GM18907 (cell line): Measurements from ENCODE around the gene PMEL.
"Not testable (repeated sequence)": the region's sequence is repeated elsewhere in the genome, so short reads cannot be mapped to it uniquely, and the experiment has no call there.

Experiments
- ATAC-seq: cut with Tn5 transposase; IDR thresholded peaks from one replicate; pipeline ENCODE4 v1.9.1; 2021; ENCODE audit warnings: mild to moderate bottlenecking, moderate library complexity; ENCODE audit not compliant: unreplicated experiment

Gene PMEL

DNA sequence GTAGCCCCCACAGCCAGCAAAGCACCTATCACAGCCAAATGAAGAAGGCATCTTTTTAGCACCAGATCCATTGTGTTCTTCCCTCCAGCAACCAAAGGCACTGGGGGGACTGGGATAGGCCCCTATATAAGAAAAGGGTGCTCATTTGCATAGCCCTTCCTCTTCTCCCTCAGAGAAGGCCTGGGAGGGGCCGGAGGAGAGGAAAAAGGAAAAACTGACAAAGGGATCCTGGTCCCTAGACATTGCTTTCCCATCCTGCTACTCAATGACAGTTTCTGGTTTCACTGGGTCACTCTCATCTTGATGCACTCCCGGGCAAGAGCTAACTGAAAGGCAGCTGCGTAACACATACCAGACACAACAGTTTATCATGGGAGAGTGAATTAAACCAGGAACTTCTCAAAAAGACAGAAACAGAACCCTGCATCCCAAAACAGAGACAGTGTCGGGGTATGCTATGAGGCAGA, at the start of gene PMEL:
Gene PMEL (minus strand): TSS at position 102 of the 467 bp plus-strand sequence. CDS start 31 bp downstream, at position 71.
- ATAC-seq, result no peak

DNA sequence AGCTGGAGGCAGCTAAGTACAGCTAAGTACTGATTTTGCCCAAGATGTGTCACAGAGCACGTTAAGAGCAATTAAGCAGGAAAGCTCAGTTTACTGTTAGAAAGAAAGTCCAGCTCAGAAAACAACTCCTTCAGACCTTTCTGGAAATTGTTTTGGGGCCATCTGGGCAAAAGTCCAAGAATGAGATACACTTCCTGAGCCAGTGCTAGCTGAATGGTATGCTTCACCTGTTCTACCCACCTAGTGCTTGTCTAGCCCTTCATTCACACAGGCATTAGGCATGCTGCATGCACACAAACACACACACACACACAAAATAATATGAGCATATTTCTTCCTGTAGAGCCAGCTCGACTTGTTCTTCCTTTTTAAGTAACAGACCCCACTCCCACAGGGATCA, 48.4 kb upstream of the PMEL start:
- ATAC-seq, result no peak

DNA sequence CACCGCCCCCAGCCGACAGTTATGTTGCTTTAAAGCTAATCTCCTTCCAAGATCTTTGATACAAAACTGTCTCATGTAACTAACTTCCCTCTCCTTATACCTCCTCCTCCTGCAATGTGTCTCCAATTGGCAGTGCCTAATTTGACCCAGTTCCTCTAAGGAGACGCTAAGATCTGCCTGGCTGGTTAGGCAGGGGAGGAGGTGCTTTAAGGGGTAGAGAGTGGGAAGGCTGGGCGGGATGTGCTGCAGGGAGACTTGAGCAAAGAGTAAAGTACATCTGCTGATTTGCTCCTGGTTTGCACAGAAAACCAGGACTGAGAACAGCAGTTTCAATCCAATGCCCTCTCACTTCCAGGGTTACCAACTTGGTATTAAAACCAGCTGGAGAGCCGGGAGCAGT, 47.6 kb upstream of the PMEL start:
- ATAC-seq, result no peak

DNA sequence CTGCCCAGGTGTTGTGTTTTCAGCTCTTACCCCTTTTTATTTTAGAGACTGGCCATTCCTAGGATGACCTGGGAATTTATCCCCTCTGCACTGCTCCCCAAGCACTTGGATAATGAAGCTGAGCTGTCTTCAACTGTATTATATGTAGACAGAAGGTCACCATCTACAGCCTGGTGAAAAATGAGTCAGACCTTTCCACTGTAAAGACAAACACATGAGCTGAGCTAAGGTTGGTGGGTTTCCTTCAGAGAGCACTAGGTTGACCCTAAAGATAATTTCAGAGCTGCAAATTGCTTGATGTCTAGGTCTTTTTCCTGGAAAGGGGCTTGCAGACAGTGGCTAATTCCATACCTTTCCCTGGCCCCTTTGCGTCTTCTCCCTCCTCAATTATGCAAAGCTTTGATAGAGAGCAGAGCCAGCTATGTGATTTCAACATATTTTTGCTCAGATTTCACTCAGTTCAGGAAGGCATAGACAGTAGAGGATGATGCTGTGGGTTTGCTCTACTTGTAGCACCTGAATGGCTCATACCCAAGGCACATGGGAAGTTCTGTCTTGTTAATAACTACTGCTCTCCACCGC, 45.8 kb upstream of the PMEL start:
- no peak for ATAC-seq

DNA sequence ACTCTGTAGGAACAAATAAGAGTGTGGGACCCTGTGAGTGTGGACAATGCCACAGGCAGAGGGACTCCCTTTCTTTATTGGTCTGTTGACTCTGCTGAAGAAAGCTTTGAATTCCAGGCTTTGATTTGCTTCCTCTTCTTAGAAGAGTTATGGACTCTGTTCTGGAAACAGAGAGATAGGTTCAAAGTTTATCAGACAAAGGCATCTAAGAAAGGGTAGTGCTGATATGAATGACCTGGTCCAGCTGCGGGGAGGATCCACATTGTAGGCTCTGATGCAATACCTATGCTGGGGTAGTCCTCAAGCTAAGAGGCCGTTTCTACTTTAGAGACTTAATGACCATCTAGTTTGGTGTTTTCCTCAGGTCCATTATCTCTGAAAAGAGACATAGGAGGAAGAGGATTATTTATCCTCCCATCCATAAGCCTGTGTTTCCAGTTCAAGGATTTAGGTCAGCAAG, 44.3 kb upstream of the PMEL start:
- ATAC-seq, result no peak

DNA sequence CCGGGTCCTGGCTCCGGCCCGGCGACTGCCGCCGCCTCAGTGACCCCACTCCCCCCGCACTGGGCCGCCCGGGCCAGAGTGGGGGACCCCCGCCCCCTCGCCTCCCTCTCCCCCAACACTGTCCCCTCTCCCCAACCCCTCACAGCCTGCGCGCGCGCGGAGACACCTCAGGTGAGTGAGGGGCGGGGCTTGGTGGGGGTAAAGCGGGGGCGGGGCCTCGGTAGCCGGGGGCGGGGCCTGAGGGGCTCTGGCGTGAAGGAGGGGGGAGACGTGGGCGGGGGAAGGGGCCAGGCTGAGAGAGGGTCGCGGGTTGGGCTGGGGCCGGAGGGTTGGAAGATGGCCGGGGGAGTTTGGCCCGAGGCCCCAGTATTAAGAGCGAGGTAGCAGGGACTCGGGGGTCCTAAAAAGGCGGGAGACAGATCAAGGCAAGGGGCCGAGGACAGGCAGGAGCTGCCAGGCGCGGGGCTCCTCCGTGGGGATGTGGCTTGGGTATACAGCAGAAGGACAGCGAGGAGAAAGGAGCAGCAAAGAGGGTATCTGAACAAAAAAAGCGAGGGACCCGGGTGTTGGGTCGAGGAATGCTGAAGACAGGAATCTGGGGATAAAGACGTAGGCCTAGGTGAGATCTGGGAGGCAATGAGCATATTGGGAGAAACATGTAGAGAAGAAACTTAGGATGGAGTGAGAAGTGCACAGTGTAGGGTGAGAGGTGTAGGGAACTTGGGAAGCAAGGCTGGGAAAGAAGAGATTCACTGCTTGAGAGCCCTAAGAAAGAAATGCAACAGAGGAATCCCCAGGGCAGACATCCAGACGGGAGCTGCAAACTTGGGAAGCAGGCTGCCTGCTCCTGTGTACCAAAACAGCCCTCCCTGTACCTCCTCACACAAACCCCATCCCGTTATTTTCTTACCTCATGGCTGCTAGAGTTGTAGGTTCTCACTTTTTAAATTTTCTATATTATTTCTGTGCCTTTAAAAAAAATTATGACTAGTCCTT, 42.0 kb upstream of the PMEL start:
- ATAC-seq, result peak; percentile 40

DNA sequence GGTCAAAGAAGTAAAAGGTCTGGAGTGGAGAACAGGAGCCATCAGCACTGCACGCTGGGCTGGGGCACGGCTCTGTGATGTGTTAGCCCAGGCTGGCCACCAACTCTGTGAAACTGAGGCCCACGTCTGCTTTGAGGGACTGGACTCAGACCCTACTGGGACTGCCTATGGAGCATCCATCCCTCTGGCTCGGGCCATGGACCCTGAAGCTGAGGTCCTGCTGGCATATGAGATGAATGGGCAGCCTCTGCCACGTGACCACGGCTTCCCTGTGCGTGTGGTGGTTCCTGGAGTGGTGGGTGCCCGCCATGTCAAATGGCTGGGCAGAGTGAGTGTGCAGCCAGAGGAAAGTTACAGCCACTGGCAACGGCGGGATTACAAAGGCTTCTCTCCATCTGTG, 38.4 kb upstream of the PMEL start:
- no peak for ATAC-seq

DNA sequence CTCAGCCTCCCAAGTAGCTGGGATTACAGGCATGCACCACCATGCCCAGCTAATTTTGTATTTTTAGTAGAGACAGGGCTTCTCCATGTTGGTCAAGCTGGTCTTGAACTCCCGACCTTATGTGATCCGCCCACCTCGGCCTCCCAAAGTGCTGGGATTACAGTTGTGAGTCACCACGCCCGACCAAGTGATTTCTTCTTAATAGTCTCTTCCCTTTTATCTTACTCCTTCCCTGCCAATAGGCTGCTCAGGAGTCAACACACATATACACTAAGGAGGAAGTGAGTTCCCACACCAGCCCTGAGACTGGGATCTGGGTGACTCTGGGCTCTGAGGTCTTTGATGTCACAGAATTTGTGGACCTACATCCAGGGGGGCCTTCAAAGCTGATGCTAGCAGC, 37.5 kb upstream of the PMEL start:
- ATAC-seq, result not testable (repeated sequence)

DNA sequence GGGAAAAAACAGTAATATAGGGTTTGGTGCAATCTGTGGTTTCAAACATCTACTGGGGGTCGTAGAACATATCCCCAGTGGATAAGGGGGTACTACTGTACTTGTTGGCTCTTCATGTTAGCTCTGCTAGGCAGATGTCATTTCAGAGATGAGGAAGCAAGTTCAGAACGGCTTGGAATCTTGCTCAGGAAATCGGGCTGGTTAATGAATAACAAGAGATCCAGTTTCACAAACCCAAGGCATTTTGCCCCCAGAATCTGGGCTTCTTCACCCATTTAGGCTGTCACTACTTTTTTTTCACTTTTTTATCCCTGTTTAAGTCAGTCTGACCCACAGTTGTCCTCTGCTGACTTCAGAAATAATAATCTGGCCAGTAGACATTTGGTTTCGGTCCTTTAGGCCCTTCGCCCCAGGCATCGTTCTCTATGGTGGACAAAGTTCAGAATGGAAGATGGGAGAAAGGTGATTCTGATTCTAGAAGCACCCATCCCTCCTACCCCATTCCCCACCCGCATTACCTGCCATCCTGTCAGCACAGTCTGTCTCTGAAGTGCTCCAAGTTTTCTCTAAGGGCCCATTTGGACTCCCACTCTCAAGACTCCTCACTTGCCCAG, 35.8 kb upstream of the PMEL start:
- ATAC-seq, result no peak

DNA sequence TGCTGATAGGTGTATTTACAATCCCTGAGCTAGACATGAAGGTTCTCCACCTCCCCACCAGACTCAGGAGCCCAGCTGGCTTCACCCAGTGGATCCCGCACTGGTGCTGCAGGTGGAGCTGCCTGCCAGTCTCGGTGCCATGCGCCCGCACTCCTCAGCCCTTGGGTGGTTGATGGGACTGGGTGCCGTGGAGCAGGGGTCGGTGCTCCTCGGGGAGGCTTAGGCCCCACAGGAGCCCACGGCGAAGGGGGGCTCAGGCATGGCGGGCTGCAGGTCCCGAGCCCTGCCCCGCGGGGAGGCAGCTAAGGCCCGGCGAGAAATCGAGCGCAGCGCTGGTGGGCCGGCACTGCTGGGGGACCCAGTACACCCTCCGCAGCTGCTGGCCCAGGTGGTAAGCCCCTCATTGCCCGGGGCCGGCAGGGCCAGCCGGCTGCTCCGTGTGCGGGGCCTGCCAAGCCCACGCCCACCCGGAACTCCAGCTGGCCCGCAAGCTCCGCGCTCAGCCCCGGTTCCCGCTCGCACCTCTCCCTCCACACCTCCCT, 34.2 kb upstream of the PMEL start:
- ATAC-seq, result not testable (repeated sequence)

DNA sequence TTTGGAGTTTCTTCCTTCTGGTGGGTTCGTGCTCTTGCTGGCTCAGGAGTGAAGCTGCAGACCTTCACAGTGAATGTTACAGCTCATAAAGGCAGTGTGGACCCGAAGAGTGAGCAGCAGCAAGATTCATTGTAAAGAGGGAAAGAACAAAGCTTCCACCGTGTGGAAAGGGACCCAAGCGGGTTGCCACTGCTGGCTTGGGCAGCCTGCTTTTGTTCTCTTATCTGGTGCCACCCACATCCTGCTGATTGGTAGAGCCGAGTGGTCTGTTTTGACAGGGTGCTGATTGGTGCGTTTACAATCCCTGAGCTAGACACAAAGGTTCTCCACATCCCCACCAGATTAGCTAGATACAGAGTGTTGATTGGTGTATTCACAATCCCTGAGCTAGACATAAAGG, 33.7 kb upstream of the PMEL start:
- ATAC-seq, result not testable (repeated sequence)

DNA sequence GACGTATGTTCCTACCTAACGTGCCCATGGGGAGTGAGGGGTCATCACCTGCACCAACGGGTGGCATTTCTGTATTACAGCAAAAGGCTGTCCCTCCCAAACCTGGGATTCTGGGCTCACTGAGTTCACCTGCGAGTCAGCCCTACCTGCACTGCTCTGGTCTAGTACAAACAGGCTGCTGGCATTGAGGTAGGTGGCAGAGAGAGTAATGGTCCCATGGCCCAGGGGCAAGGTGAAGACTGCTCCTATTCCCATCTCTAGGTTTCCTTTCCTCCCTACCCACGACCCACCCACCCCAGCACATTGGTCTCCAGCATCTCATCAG, 31.7 kb upstream of the PMEL start:
- ATAC-seq, result peak; percentile 2

DNA sequence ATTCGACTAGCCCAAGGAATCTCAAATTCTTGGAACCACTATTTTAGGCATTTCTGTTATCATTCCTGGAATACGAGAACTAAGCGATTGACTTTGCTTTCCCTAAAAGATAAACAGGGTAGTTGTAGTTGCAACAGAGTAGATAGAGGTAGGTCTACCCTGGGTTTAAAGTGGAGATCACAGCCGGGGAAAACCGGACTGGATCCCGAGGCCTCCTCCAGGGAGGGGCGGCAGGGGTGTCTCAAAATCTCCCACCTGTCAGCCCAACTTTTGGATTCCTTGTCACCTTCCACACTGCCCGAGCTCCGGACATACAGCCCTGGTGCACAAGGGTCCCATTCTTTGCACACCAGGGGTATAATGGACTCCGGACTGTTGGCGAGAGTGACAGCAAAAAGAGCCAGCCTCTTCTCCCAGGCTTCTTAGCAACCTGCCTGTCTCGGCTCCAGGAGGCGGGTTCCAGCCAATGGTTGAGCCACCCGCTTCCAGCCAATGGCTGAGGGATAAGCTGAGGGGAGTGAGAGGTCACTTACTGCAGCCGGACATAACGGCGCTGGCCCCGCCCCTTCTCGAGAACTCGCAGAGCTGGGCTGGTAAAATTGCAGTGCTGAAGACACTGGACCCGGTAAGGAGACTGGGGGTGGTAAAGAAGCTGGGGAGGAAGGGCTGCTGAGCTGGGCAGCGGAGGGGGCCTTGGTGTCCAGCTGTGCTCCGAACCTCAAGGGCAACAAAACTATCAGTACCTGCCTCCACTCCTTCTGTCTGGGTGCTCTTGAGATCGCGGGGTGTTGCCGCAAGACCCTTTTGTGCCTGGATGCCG, 31.1 kb upstream of the PMEL start, which contains the start of gene SUOX:
Gene SUOX (plus strand): TSS at position 562 of the 820 bp plus-strand sequence. CDS start 4,946 bp downstream, outside the sequence.
- ATAC-seq, result peak; percentile 99

DNA sequence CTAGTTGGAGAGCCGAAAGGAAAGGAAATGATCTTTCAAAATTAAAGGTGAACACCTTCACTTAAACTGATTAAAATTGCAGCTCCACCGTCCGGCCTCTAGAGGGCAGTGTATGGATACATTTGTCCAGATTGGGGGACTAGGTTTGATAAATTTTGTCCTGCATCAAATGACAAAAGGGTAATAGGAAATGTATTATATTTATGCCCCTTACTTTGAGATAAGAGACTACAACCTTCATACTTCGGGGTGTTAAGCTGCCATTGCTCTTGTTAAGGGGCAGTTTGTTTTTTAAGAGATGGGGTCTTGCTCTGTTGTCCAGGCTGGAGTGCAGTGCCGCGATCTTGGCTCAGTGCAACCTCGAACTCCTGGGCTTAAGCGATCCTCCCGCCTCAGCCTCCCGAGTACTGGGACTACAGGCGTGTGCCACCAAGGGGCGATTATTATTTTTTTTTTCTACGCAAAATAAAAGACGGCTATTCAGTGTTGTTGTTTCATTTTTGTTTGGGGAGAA, 30.4 kb upstream of the PMEL start:
- no peak for ATAC-seq

DNA sequence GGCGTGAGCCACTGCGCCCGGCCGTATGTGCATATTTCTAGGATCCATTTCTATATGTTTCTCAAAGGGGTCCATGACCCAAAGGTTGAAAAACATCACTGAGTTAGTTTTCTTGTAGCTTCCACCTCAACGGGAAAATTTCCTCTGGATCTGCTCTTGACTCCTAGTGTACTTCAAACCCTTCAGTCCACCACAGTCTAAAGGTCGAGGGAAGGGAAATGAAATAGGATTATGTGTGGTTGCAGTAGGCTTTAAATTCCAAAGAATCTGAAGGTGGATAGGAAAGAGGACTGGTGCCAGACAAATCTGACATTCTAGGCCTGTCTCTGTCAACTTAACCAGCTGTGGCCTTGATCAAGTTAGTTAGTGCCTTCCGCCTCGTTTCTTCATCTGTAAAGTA, 29.5 kb upstream of the PMEL start:
- ATAC-seq, result no peak

DNA sequence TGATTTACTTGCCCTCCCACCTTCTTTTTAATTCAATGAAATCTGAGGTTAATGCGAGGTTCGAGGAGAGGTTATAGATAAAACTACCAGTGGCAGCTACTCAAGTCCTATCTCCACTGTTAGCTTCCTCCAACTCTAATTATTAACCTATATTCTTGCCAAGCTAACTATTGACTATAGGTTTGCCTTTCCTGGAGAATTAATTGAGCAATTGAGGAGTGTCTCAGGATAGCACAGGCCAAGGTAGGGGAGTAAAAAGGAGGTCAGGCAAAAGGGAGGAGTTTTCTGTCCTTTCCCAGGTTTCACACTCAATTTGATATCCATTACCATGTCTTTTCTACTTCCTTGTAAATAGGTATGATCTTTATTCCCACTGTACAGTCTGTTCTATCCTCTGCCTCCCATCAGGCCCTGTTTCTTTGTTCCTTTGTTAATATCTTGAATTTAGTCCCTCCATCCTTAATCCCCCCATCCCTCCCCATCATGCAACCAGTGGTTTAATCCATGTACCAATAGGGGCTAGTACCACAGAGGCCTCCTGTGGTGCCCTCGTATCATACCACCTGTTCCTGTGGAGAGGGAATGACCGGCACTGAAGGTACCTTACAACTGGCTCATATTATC, 27.5 kb upstream of the PMEL start:
- ATAC-seq, result no peak

DNA sequence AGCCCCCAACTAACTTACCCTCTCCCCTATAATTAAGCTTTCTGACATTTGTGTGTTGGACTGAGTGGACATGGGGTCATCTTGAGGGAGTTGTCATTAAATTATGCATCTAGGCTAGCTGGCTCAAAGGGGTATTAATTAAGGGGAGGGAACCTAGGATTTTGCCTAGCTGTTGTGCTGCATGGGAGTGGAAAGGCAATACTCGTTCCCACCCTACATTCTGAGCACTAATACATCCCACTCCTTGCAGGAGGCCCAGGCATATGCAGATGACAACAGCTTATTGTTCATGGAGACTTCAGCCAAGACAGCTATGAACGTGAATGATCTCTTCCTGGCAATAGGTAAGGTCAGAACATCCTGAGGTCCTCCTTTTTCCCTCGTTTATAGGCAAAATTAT, 25.3 kb upstream of the PMEL start:
- no peak for ATAC-seq

DNA sequence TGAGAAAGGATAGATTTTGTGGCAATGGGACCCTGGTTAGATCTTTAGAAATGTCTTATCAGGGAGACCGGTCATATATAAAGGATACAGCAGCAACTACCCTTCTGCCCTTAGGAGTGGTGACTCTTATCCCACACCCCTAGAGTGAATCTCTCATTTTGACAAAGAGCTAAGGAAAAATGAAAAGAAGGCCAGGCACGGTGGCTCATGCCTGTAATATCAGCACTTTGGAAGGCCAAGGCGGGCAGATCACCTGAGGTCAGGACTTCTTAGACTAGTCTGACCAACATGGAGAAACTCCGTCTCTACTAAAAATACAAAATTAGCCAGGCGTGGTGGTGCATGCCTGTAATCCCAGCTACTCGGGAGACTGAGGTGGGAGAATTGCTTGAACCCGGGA, 20.1 kb upstream of the PMEL start:
- not testable (repeated sequence) for ATAC-seq

DNA sequence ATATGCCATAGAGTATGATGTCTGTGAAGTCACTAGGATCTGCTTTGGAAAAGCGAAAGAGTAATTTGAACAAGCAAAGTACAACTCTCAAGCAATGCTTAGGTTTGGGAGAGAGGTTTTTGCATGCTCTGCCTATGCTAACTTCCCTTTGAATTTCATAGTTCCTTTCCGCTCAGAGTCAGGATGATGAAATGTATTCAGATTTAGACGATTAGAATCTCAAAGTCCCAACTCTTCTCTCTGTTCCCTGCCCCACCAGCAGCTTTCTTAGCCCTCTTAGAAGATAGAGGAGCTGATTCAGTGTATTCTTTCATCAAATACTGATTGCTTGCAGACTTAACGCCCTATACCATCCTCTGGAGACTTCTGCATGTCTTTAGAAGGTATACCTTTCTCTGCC, 19.5 kb upstream of the PMEL start:
- no peak for ATAC-seq

DNA sequence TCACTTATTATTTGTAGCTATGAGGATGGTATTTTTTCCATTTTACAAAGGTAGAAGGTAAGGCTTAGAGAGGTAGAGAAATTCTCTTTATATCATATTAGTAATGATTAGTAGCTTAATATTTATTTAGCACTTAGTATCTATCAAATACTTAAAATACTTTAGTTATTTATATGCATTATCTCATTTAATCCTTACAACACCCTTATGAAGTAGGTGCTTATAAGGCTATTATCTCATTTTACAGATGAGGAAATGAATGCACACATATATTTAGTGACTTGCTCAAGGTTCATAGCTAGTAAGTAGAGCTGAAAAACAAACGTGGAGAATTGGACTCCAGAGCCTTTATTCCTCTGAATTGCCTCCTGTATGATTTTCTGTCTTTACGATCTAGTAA, 19.0 kb upstream of the PMEL start:
- no peak for ATAC-seq
